ENCODE results near the gene JARID2. TPM values are rescaled to one million over a fixed set of nuclear protein-coding genes. Genes with fewer than 3 reads are reported as not detected.

JARID2 gene
- total and polyA plus RNA-seq, 2 of the 13 experiments (the other 11 are each of a cell fraction or from before 2014, with no cell fraction given) = 7.5 to 10.3 TPM

- no peak for TF ChIP-seq ZNF337 (CRISPR knock-in tag; IDR thresholded peaks at IDR 0.05; ENCODE audit: borderline replicate concordance, low read depth)
- peak; percentile 45; the same call in 1 of the 2 replicates for TF ChIP-seq ZNF788 (CRISPR knock-in tag; IDR thresholded peaks at IDR 0.05; ENCODE audit: borderline replicate concordance)
- no peak for TF ChIP-seq NR2F2 (IDR thresholded peaks at IDR 0.05; ENCODE audit: borderline replicate concordance, low read depth)
- no peak for TF ChIP-seq EEA1 (CRISPR knock-in tag; IDR thresholded peaks at IDR 0.05; ENCODE audit: borderline replicate concordance)
- TF ChIP-seq, protein P1, sequence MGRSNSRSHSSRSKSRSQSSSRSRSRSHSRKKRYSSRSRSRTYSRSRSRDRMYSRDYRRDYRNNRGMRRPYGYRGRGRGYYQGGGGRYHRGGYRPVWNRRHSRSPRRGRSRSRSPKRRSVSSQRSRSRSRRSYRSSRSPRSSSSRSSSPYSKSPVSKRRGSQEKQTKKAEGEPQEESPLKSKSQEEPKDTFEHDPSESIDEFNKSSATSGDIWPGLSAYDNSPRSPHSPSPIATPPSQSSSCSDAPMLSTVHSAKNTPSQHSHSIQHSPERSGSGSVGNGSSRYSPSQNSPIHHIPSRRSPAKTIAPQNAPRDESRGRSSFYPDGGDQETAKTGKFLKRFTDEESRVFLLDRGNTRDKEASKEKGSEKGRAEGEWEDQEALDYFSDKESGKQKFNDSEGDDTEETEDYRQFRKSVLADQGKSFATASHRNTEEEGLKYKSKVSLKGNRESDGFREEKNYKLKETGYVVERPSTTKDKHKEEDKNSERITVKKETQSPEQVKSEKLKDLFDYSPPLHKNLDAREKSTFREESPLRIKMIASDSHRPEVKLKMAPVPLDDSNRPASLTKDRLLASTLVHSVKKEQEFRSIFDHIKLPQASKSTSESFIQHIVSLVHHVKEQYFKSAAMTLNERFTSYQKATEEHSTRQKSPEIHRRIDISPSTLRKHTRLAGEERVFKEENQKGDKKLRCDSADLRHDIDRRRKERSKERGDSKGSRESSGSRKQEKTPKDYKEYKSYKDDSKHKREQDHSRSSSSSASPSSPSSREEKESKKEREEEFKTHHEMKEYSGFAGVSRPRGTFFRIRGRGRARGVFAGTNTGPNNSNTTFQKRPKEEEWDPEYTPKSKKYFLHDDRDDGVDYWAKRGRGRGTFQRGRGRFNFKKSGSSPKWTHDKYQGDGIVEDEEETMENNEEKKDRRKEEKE (IDR thresholded peaks at IDR 0.05) = no peak
- no peak for TF ChIP-seq POLR2AphosphoS5 (IDR thresholded peaks at IDR 0.05; ENCODE audit: low read depth, low read length)
- no peak for TF ChIP-seq ELK4 (CRISPR knock-in tag; IDR thresholded peaks at IDR 0.05; ENCODE audit: borderline replicate concordance)
- TF ChIP-seq ZBTB20 (CRISPR knock-in tag; IDR thresholded peaks at IDR 0.05; ENCODE audit: borderline replicate concordance, low read depth) = no peak
- TF ChIP-seq, protein P2, sequence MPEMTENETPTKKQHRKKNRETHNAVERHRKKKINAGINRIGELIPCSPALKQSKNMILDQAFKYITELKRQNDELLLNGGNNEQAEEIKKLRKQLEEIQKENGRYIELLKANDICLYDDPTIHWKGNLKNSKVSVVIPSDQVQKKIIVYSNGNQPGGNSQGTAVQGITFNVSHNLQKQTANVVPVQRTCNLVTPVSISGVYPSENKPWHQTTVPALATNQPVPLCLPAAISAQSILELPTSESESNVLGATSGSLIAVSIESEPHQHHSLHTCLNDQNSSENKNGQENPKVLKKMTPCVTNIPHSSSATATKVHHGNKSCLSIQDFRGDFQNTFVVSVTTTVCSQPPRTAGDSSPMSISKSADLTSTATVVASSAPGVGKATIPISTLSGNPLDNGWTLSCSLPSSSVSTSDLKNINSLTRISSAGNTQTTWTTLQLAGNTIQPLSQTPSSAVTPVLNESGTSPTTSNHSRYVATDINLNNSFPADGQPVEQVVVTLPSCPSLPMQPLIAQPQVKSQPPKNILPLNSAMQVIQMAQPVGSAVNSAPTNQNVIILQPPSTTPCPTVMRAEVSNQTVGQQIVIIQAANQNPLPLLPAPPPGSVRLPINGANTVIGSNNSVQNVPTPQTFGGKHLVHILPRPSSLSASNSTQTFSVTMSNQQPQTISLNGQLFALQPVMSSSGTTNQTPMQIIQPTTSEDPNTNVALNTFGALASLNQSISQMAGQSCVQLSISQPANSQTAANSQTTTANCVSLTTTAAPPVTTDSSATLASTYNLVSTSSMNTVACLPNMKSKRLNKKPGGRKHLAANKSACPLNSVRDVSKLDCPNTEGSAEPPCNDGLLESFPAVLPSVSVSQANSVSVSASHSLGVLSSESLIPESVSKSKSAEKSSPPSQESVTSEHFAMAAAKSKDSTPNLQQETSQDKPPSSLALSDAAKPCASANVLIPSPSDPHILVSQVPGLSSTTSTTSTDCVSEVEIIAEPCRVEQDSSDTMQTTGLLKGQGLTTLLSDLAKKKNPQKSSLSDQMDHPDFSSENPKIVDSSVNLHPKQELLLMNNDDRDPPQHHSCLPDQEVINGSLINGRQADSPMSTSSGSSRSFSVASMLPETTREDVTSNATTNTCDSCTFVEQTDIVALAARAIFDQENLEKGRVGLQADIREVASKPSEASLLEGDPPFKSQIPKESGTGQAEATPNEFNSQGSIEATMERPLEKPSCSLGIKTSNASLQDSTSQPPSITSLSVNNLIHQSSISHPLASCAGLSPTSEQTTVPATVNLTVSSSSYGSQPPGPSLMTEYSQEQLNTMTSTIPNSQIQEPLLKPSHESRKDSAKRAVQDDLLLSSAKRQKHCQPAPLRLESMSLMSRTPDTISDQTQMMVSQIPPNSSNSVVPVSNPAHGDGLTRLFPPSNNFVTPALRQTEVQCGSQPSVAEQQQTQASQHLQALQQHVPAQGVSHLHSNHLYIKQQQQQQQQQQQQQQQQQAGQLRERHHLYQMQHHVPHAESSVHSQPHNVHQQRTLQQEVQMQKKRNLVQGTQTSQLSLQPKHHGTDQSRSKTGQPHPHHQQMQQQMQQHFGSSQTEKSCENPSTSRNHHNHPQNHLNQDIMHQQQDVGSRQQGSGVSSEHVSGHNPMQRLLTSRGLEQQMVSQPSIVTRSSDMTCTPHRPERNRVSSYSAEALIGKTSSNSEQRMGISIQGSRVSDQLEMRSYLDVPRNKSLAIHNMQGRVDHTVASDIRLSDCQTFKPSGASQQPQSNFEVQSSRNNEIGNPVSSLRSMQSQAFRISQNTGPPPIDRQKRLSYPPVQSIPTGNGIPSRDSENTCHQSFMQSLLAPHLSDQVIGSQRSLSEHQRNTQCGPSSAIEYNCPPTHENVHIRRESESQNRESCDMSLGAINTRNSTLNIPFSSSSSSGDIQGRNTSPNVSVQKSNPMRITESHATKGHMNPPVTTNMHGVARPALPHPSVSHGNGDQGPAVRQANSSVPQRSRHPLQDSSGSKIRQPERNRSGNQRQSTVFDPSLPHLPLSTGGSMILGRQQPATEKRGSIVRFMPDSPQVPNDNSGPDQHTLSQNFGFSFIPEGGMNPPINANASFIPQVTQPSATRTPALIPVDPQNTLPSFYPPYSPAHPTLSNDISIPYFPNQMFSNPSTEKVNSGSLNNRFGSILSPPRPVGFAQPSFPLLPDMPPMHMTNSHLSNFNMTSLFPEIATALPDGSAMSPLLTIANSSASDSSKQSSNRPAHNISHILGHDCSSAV (CRISPR knock-in tag; IDR thresholded peaks at IDR 0.05; ENCODE audit: borderline replicate concordance) = no peak
- no peak; the same call in 1 of the 2 replicates for TF ChIP-seq FOXC1 (CRISPR knock-in tag; IDR thresholded peaks at IDR 0.05; ENCODE audit: borderline replicate concordance)
- no peak for TF ChIP-seq MXD4 (CRISPR knock-in tag; IDR thresholded peaks at IDR 0.05)
- peak; percentile 80 for TF ChIP-seq ZGPAT (CRISPR knock-in tag; IDR thresholded peaks at IDR 0.05)
- peak; percentile 63; the same call in 1 of the 2 replicates for TF ChIP-seq ZNF292 (CRISPR knock-in tag; IDR thresholded peaks at IDR 0.05; ENCODE audit: borderline replicate concordance, low read depth)
- no peak for TF ChIP-seq RBAK (CRISPR knock-in tag; IDR thresholded peaks at IDR 0.05)
Measured at GRCh38 chr6:15504581-15505350, 258.9 kb downstream of the JARID2 start (continued).

All from HepG2 (cell line).